SK-N-SH treated with all-trans-retinoic acid at 6 μM for 48 hours (cell line): ENCODE results near the gene PRMT7.

Source experiments
- ATAC-seq: fragments of 200-7000 bp; cut with Tn5 transposase; 3 replicates; pipeline ENCODE4 v1.9.1; 2020; ENCODE audit warnings: mild to moderate bottlenecking, moderate library complexity
- ARNTL ChIP-seq: fragments of 450-650 bp; formaldehyde crosslinking; IDR thresholded peaks from 2 replicates; pipeline ENCODE4 v1.5.0; 2020; ENCODE audit warnings: low read depth, mild to moderate bottlenecking, moderate library complexity, borderline replicate concordance
- BACH2 ChIP-seq: fragments of 250-450 bp; sonication (Bioruptor Pico); IDR thresholded peaks from 2 replicates; pipeline ENCODE4 v1.9.0; 2021; ENCODE audit warnings: mild to moderate bottlenecking, borderline replicate concordance
- CREB5 ChIP-seq: fragments of 250-450 bp; sonication (Bioruptor Pico); IDR thresholded peaks from 2 replicates; pipeline ENCODE4 v1.5.1; 2020; ENCODE audit warnings: low read depth, mild to moderate bottlenecking, moderate library complexity
- CSDC2 ChIP-seq: fragments of 250-450 bp; sonication (Bioruptor Pico); IDR thresholded peaks from 2 replicates; pipeline ENCODE4 v1.5.0; 2020; ENCODE audit warnings: mild to moderate bottlenecking, moderate library complexity
- CSRNP3 ChIP-seq: fragments of 250-450 bp; sonication (Bioruptor Pico); IDR thresholded peaks from 2 replicates; pipeline ENCODE4 v1.5.1; 2021; ENCODE audit warnings: mild to moderate bottlenecking, moderate library complexity
- ESRRG ChIP-seq: fragments of 250-450 bp; sonication (Bioruptor Pico); IDR thresholded peaks from 2 replicates; pipeline ENCODE4 v1.6.1; 2021; ENCODE audit warnings: mild to moderate bottlenecking
- GLIS3 ChIP-seq: fragments of 250-450 bp; sonication (Bioruptor Pico); IDR thresholded peaks from 2 replicates; pipeline ENCODE4 v1.5.0; 2020; ENCODE audit warnings: mild to moderate bottlenecking, moderate library complexity
- OSR1 ChIP-seq: fragments of 250-450 bp; sonication (Bioruptor Pico); IDR thresholded peaks from 2 replicates; pipeline ENCODE4 v1.8.0; 2022; ENCODE audit warnings: moderate library complexity, mild to moderate bottlenecking, inconsistent platforms
- PATZ1 ChIP-seq: fragments of 250-450 bp; sonication (Bioruptor Pico); IDR thresholded peaks from 2 replicates; pipeline ENCODE4 v1.8.0; 2020; ENCODE audit warnings: mild to moderate bottlenecking, moderate library complexity, borderline replicate concordance
- PPARA ChIP-seq: fragments of 250-450 bp; sonication (Bioruptor Pico); IDR thresholded peaks from 2 replicates; pipeline ENCODE4 v1.5.0; 2020; ENCODE audit warnings: mild to moderate bottlenecking, borderline replicate concordance
- RARB ChIP-seq: fragments of 250-450 bp; sonication (Bioruptor Pico); IDR thresholded peaks from 2 replicates; pipeline ENCODE4 v1.8.0; 2021; ENCODE audit warnings: mild to moderate bottlenecking, moderate library complexity
- TOX ChIP-seq: fragments of 250-450 bp; sonication (Bioruptor Pico); IDR thresholded peaks from 2 replicates; pipeline ENCODE4 v1.8.0; 2021; ENCODE audit warnings: mild to moderate bottlenecking, moderate library complexity, borderline replicate concordance
- ZC3H10 ChIP-seq: fragments of 250-450 bp; sonication (Bioruptor Pico); IDR thresholded peaks from 2 replicates; pipeline ENCODE4 v1.5.1; 2021; ENCODE audit warnings: mild to moderate bottlenecking, moderate library complexity
- ZFP3 ChIP-seq: fragments of 250-450 bp; sonication (Bioruptor Pico); IDR thresholded peaks from 2 replicates; pipeline ENCODE4 v1.5.0; 2020; ENCODE audit warnings: mild to moderate bottlenecking, moderate library complexity
- ZNF565 ChIP-seq: fragments of 450-650 bp; formaldehyde crosslinking; conservative IDR thresholded peaks from 2 replicates; pipeline ENCODE4 v1.5.0; 2020; ENCODE audit warnings: low read depth, mild to moderate bottlenecking, moderate library complexity
- ZNF70 ChIP-seq: fragments of 450-650 bp; formaldehyde crosslinking; IDR thresholded peaks from 2 replicates; pipeline ENCODE4 v1.5.0; 2020; ENCODE audit warnings: mild to moderate bottlenecking, moderate library complexity
- TF ChIP-seq, protein P1 (sequence below): fragments of 250-450 bp; sonication (Bioruptor Pico); IDR thresholded peaks from 2 replicates; pipeline ENCODE4 v1.8.0; 2021; ENCODE audit warnings: low read depth, mild to moderate bottlenecking, moderate library complexity, borderline replicate concordance
- TF ChIP-seq, protein P2 (sequence below): fragments of 250-450 bp; sonication (Bioruptor Pico); IDR thresholded peaks from 2 replicates; pipeline ENCODE4 v1.5.0; 2020; ENCODE audit warnings: mild to moderate bottlenecking, moderate library complexity

The PRMT7 gene

GRCh38 chr16:68388124-68388523 lies 77.3 kb downstream of the PRMT7 start:
- TF ChIP-seq RARB (CRISPR knock-in tag) (no peak), ZFP3 (CRISPR knock-in tag) (no peak), OSR1 (CRISPR knock-in tag) (no peak), CSRNP3 (CRISPR knock-in tag) (no peak), TOX (CRISPR knock-in tag) (no peak), ESRRG (CRISPR knock-in tag) (no peak), CSDC2 (no peak), BACH2 (no peak), ZNF70 (CRISPR knock-in tag) (no peak), GLIS3 (no peak), ZNF565 (CRISPR knock-in tag) (no peak), CREB5 (CRISPR knock-in tag) (no peak), PATZ1 (no peak), ZC3H10 (CRISPR knock-in tag) (no peak), PPARA (CRISPR knock-in tag) (no peak)
- TF ChIP-seq, protein P1, sequence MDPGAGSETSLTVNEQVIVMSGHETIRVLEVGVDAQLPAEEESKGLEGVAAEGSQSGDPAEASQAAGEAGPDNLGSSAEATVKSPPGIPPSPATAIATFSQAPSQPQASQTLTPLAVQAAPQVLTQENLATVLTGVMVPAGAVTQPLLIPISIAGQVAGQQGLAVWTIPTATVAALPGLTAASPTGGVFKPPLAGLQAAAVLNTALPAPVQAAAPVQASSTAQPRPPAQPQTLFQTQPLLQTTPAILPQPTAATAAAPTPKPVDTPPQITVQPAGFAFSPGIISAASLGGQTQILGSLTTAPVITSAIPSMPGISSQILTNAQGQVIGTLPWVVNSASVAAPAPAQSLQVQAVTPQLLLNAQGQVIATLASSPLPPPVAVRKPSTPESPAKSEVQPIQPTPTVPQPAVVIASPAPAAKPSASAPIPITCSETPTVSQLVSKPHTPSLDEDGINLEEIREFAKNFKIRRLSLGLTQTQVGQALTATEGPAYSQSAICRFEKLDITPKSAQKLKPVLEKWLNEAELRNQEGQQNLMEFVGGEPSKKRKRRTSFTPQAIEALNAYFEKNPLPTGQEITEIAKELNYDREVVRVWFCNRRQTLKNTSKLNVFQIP (CRISPR knock-in tag), result no peak
- TF ChIP-seq, protein P2, sequence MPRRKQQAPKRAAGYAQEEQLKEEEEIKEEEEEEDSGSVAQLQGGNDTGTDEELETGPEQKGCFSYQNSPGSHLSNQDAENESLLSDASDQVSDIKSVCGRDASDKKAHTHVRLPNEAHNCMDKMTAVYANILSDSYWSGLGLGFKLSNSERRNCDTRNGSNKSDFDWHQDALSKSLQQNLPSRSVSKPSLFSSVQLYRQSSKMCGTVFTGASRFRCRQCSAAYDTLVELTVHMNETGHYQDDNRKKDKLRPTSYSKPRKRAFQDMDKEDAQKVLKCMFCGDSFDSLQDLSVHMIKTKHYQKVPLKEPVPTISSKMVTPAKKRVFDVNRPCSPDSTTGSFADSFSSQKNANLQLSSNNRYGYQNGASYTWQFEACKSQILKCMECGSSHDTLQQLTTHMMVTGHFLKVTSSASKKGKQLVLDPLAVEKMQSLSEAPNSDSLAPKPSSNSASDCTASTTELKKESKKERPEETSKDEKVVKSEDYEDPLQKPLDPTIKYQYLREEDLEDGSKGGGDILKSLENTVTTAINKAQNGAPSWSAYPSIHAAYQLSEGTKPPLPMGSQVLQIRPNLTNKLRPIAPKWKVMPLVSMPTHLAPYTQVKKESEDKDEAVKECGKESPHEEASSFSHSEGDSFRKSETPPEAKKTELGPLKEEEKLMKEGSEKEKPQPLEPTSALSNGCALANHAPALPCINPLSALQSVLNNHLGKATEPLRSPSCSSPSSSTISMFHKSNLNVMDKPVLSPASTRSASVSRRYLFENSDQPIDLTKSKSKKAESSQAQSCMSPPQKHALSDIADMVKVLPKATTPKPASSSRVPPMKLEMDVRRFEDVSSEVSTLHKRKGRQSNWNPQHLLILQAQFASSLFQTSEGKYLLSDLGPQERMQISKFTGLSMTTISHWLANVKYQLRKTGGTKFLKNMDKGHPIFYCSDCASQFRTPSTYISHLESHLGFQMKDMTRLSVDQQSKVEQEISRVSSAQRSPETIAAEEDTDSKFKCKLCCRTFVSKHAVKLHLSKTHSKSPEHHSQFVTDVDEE, result no peak
- TF ChIP-seq, all 23 proteins: peak for 0
- ATAC-seq, result no peak

GRCh38 chr16:68389006-68389405 lies 78.2 kb downstream of the PRMT7 start:
- no peak for ATAC-seq
- TF ChIP-seq GLIS3 (no peak), PATZ1 (no peak), ZNF565 (CRISPR knock-in tag) (no peak), ESRRG (CRISPR knock-in tag) (no peak), ARNTL (CRISPR knock-in tag) (no peak), CREB5 (CRISPR knock-in tag) (no peak), TOX (CRISPR knock-in tag) (no peak), OSR1 (CRISPR knock-in tag) (no peak), CSRNP3 (CRISPR knock-in tag) (no peak), BACH2 (no peak), PPARA (CRISPR knock-in tag) (no peak)
- TF ChIP-seq, protein P1 (CRISPR knock-in tag), result no peak
